Fibroblast of skin of scalp (primary cell): Measurements from ENCODE around the gene ADGRF1. TPM values are rescaled to one million over a fixed set of nuclear protein-coding genes. Genes with fewer than 3 reads are reported as not detected.
"Not testable (repeated sequence)": the region's sequence is repeated elsewhere in the genome, so short reads cannot be mapped to it uniquely, and the experiment has no call there.

ENCODE experiments used
- DNase-seq: peaks from one replicate; pipeline ENCODE4 v3.0.0-alpha.2; 2013
- polyA plus RNA-seq, 2 experiments: library from polyadenylated mRNA; unstranded; fragments of 120-200 nt; gene quantifications; one replicate each; pipeline ENCODE4 v1.2.1, GENCODE V29; 2013; ENCODE audit not compliant: insufficient read length in 2 of 2

ADGRF1 gene
- polyA plus RNA-seq (2013, experiment 1 of 2; ENCODE audit: insufficient read length), result 0.06 TPM
- polyA plus RNA-seq (2013, experiment 2 of 2; ENCODE audit: insufficient read length), result 0.20 TPM

- DNase-seq, result no peak
These were observed at the start of gene ADGRF1 for GRCh38 chr6:47042275-47042791. ADGRF1 (minus strand) TSS chr6:47042332; CDS start chr6:47029061, 13,271 bp downstream.

- DNase-seq, result no peak
These were observed 48.7 kb upstream of the ADGRF1 start for GRCh38 chr6:47090881-47091280.

DNA sequence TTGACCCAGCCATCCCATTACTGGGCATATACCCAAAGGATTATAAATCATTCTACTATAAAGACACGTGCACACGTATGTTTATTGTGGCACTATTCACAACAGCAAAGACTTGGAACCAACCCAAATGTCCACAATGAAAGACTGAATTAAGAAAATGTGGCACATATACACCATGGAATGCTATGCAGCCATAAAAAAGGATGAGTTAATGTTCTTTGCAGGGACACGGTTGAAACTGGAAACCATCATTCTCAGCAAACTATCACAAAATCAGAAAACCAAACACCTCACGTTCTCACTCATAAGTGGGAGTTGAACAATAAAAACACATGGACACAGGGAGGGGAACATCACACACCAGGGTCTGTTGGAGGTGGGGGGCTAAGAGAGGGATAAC, 47.3 kb upstream of the ADGRF1 start:
- not testable (repeated sequence) for DNase-seq

DNA sequence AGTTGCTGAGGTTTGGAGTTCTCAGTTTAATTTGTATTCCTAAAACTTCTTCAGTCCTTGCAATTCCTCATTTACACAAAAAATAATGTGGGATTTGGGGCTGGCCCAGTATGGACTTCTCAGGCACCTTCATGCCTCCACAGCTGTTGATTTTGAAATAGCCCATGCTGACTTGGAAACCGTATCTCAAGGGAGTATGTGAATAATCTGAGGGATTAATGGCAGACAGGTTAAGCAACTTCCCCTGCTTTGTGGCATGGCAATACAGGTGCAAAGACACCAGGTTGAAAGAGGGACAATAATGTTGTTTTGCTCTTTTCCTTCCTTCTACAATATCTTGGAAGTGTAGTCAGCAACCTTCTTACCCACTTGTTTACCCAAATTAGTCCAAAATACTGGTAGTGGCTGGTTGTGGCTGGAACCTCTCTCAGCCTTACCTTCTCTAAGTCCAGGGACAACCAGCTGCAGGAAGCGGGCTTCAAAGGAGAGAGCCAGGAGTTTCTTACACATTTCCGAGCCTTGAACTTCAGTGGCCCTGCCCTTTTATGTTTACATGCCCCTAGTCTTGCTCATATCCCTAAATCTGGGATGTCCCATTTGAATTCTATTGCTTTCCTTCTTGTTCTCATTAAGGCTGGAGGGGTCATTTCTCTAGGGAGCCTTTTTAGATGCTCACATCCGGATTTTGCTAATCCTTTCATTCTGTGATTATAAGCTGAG, 44.1 kb upstream of the ADGRF1 start:
- DNase-seq, result no peak

DNA sequence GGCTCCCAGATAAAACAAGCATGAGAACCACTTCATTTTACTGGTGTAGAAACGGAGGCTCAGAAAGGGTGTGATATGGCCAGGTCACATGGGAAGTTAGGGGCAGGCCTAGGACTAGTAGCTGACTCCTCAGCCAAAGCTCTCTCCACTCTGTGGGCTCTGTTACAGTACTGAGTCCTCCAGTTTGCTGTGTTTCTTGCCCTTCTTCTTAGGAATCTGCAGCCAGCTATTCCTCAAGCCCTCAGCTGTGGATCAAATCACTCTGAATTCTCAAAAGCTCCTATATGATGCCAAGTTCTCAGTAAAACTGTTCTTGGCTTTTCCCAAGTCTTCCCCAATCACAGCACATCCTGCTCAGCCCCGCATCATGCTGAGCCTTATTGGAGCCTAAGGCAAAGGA, 42.5 kb upstream of the ADGRF1 start:
- no peak for DNase-seq

DNA sequence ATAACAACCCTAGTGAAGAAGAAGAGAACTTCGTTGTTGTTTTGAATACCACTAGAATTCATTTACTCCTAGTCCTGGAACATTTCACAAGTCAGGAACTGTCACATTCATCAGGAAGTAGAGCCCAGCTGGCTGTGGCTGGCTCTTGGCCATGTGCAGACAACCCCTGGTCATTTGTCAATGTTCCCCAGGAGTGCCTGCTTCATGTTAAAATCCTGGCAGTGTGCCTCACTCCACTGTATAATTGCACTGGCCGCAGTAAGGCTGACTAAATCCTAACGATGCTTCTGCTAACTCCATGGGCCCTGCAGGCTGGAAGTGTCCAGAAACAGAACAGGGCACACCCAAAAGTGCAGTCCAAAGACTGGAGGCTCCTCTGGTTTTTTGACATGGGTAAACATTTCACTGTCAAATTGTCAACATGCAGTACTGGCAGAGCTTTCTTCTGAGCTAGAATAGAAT, 41.5 kb upstream of the ADGRF1 start:
- peak; percentile 47 for DNase-seq

DNA sequence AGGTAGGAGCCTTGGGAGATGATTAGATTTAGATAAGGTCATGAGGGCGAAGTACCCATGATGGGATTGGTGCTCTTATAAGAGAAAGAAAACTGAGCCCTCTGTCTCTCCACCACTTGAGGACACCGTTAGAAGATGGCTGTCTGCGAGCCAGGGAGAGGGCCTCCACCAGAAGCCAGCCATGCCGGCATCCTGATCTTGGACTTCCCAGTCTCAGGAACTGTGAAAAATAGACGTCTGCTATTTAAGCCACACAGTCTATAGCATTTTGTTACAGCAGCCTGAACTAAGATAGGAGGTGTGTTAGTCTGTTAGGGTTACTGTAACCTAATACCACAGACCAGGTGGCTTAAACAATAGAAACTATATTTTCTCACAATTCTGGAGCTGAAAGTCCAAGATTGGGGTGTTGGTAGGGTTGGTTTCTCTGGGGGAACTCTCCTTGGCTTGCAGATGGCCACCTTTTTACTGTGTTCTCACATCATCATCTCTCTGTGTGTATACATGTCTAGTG, 38.0 kb upstream of the ADGRF1 start:
- DNase-seq, result no peak

DNA sequence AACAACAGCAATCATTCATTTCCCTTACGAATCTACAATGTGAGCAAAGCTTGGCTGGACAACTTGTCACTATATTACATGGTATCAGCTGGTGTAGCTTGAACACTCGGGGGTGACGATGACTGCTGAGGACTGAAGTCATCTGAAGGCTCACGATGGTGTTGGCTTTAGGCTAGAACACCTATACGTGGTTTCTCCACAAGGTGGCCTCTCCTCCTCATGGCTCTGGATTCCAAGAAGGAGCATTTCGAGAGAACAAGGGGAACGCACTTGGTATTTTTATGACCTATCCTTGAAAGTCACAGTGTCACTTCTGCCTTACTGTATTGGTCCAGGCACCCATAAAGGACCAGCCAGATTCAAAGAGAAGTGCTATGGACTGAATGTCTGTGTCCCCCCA, 37.5 kb upstream of the ADGRF1 start:
- DNase-seq, result no peak

DNA sequence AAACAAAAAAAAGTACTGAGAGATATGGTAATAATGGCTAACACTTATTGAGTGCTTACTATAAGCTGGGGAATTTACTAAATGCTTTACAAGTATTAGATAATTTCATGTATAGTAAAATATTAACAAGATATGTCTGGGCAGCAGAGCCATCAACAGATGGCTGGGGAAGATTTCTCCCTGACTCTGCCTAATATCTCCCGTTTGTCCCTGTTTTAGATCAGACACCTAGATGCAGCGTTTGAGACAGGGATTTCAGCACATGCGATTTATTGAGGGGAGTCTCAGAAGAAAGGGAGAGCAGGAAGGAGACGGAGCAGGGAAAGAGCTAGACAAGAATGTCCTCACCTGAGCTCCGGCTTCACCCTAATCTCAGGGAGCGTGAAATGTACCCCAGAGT, 36.9 kb upstream of the ADGRF1 start:
- DNase-seq, result no peak

- DNase-seq, result no peak
These were observed 34.6 kb upstream of the ADGRF1 start for GRCh38 chr6:47076422-47077344.

DNA sequence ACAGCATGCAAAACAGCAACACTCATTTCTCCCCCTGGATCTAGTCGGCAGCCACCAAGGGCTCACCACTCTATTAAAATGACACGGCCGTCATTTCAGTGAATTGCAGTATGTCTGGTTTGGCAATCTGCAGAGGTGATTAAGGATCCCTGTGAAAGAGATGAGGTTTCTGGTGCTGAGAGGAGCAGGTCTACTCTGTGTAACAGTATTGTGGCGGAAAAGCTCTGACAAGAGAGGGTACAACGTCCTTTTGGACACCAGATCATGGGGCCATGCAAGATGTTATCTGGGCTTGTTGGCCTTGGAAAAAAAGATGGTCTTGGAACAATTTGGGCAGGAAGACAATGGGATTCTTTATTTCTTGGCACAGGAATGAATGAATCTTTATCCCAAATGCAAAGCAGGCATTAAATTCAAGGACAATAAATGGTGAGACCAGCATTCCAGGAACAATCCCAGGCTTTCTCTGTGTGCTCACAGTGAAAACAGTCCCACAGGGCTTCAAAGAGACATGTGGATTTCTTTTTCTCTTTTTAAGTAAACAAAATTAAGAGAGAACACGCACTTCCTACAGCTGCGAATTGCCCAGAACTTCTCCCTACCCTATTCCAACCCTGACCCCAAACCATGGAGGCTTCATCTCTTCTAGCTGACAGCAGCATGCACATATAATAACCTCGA, 33.7 kb upstream of the ADGRF1 start:
- no peak for DNase-seq

- no peak for DNase-seq
These were observed 33.0 kb upstream of the ADGRF1 start for GRCh38 chr6:47075168-47075567.

GRCh38 chr6:47073125-47074110, 31.3 kb upstream of the ADGRF1 start:
- no peak for DNase-seq

DNA sequence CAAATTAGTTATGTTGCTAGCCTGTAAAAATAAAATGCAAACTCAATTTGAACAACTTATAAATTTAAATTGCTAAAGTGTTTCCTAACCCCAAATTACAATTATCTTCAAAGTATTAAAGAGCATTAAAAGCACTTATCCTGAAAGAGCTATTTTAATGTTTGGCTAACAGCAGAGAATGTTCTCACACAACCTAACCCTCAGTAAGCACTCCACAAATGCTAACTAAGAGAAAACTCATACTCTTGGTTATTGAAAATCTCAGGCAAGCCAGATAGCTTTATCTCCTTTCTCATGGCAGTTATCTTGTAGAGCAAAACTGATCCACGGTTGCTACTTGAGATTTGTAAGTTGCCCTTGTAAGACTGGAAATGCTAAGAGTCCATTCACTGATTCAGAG, 30.5 kb upstream of the ADGRF1 start:
- no peak for DNase-seq

DNA sequence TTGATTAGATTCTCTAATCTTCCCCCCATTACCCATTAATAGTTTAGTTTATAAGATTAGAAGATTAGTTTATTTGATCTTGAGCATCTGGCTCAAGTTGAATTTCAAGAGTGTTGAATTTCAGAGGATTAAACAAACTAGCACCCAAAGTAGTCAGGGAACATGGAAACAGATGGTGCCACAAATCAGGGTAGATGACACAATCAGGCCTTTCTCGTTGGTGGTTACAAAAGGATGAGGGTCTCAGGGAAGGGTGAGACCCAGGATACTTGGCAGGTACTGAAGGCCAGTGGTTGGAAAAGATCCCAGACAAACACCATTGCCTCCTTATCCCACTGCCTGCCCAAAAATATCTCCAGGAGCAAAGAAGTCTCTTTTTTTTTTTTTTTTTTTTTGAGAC, 29.5 kb upstream of the ADGRF1 start:
- DNase-seq, result no peak

- no peak for DNase-seq
These were observed 28.3 kb upstream of the ADGRF1 start for GRCh38 chr6:47070461-47070860.

DNA sequence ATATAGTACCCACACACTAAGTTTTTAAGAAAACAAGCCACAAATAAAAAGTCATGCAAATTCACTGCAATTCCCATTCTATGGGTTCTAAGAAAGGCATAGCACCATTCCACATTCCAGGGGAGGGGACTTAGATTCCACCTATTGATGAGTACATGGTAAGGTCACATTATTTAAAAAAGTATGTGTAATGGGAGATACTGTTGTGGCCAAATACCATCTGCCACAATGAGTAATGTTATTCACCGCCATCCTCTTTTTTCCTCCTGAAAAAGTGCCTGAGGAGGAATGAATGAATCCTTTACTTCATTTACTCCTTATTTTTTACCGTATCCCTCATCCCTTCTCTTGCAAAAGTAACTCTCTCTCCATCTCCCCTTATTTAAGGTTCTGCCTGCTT, 27.0 kb upstream of the ADGRF1 start:
- DNase-seq, result no peak

- DNase-seq, result no peak
These were observed 24.3 kb upstream of the ADGRF1 start for GRCh38 chr6:47066418-47066817.

GRCh38 chr6:47064274-47064673, 22.1 kb upstream of the ADGRF1 start:
- DNase-seq, result no peak

GRCh38 chr6:47062346-47062745, 20.2 kb upstream of the ADGRF1 start:
- no peak for DNase-seq
